ENCODE results near the gene HDDC3.

HDDC3 gene

GRCh38 chr15:90949979-90950675, 17.8 kb upstream of the HDDC3 start:
- TF ChIP-seq Cebpa-rat (IDR thresholded peaks at IDR 0.05) = no peak
- H3K4me2 ChIP-seq = peak overlapping the region in 5 of 11 experiments; percentile 37 to 83 (median 66); a peak in 9 of 22 replicates
- peaks cover 0 to 41% (median 12%) of the 10 kb centered on the region in 11 experiments; a peak in 11 of 22 replicates for H4K20me1 ChIP-seq
- peaks cover 10 to 40% (median 20%) of the 10 kb centered on the region in 10 experiments; a peak in 18 of 20 replicates for H3K4me1 ChIP-seq
- peak overlapping the region in 9 of 11 experiments; percentile 13 to 52 (median 46); a peak in 13 of 22 replicates for H3K9ac ChIP-seq
- no peaks in the 10 kb centered on the region for H3K27me3 ChIP-seq
- H3K36me3 ChIP-seq = peaks cover 87 to 93% (median 89%) of the 10 kb centered on the region in 11 experiments
- no peaks in the 10 kb centered on the region for H3K9me3 ChIP-seq (replicated peaks in 1 of 11)
- peak overlapping the region in 9 of 11 experiments; percentile 44 to 73 (median 62); a peak in 17 of 22 replicates for H3K27ac ChIP-seq
- H3K4me3 ChIP-seq = no peak overlapping the region

GRCh38 chr15:90948506-90948905, 16.2 kb upstream of the HDDC3 start:
- Histone ChIP-seq H3K4me3 (no peak overlapping the region), H4K20me1 (peaks cover 0 to 41% (median 12%) of the 10 kb centered on the region in 11 experiments; a peak in 10 of 22 replicates), H3K27me3 (no peaks in the 10 kb centered on the region), H3K27ac (peak overlapping the region in 1 of 11 experiments; percentile 1; a peak in 1 of 22 replicates), H3K4me2 (peak overlapping the region in 3 of 11 experiments; percentile 22 to 66 (median 45); a peak in 5 of 22 replicates), H3K9ac (no peak overlapping the region), H3K4me1 (peaks cover 5 to 34% (median 14%) of the 10 kb centered on the region in 10 experiments; a peak in 17 of 20 replicates), H3K36me3 (peaks cover 96 to 100% (median 98%) of the 10 kb centered on the region in 11 experiments), H3K9me3 (replicated peaks in 1 of 11) (no peaks in the 10 kb centered on the region)
- TF ChIP-seq Cebpa-rat (IDR thresholded peaks at IDR 0.05) = no peak

- no peaks in the 10 kb centered on the region for H3K9me3 ChIP-seq (replicated peaks in 1 of 11)
- peaks cover 0 to 49% (median 12%) of the 10 kb centered on the region in 11 experiments; a peak in 11 of 22 replicates for H4K20me1 ChIP-seq
- TF ChIP-seq Cebpa-rat (IDR thresholded peaks at IDR 0.05) = no peak
- peak overlapping the region in 1 of 11 experiments; percentile 1; a peak in 1 of 22 replicates for H3K27ac ChIP-seq
- H3K9ac ChIP-seq = no peak overlapping the region
- peak overlapping the region in 2 of 11 experiments; percentile 22 to 66; a peak in 2 of 22 replicates for H3K4me2 ChIP-seq
- peaks cover 5 to 34% (median 14%) of the 10 kb centered on the region in 10 experiments; a peak in 17 of 20 replicates for H3K4me1 ChIP-seq
- no peak overlapping the region for H3K4me3 ChIP-seq
- peaks cover 96 to 100% (median 98%) of the 10 kb centered on the region in 11 experiments for H3K36me3 ChIP-seq
- H3K27me3 ChIP-seq = no peaks in the 10 kb centered on the region
Measured at GRCh38 chr15:90947577-90948357, 15.4 kb upstream of the HDDC3 start.

GRCh38 chr15:90946941-90947576, 14.7 kb upstream of the HDDC3 start:
- Histone ChIP-seq H3K4me3 (no peak overlapping the region), H4K20me1 (peaks cover 0 to 56% (median 13%) of the 10 kb centered on the region in 11 experiments; a peak in 12 of 22 replicates), H3K27ac (no peak overlapping the region), H3K9me3 (replicated peaks in 1 of 11) (no peaks in the 10 kb centered on the region), H3K27me3 (no peaks in the 10 kb centered on the region), H3K36me3 (peaks cover 96 to 100% (median 98%) of the 10 kb centered on the region in 11 experiments), H3K9ac (no peak overlapping the region), H3K4me2 (no peak overlapping the region), H3K4me1 (peaks cover 5 to 34% (median 14%) of the 10 kb centered on the region in 10 experiments; a peak in 17 of 20 replicates)
- no peak for TF ChIP-seq Cebpa-rat (IDR thresholded peaks at IDR 0.05)

- no peaks in the 10 kb centered on the region for H3K27me3 ChIP-seq
- H3K4me1 ChIP-seq = peaks cover 5 to 34% (median 14%) of the 10 kb centered on the region in 10 experiments; a peak in 17 of 20 replicates
- no peak overlapping the region for H3K4me2 ChIP-seq
- H3K9me3 ChIP-seq (replicated peaks in 1 of 11) = no peaks in the 10 kb centered on the region
- no peak overlapping the region for H3K9ac ChIP-seq
- no peak for TF ChIP-seq Cebpa-rat (IDR thresholded peaks at IDR 0.05)
- H3K36me3 ChIP-seq = peaks cover 96 to 100% (median 98%) of the 10 kb centered on the region in 11 experiments
- H3K4me3 ChIP-seq = no peak overlapping the region
- H3K27ac ChIP-seq = no peak overlapping the region
- peaks cover 0 to 56% (median 13%) of the 10 kb centered on the region in 11 experiments; a peak in 13 of 22 replicates for H4K20me1 ChIP-seq
Measured at GRCh38 chr15:90946538-90946937, 14.2 kb upstream of the HDDC3 start.

- Histone ChIP-seq H3K9ac (no peak overlapping the region), H4K20me1 (peaks cover 0 to 63% (median 14%) of the 10 kb centered on the region in 11 experiments; a peak in 13 of 22 replicates), H3K27ac (no peak overlapping the region), H3K27me3 (no peaks in the 10 kb centered on the region), H3K4me2 (no peak overlapping the region), H3K4me3 (no peak overlapping the region), H3K36me3 (peaks cover 96 to 100% (median 98%) of the 10 kb centered on the region in 11 experiments), H3K4me1 (peaks cover 5 to 30% (median 13%) of the 10 kb centered on the region in 10 experiments; a peak in 17 of 20 replicates), H3K9me3 (replicated peaks in 1 of 11) (no peaks in the 10 kb centered on the region)
- no peak for TF ChIP-seq Cebpa-rat (IDR thresholded peaks at IDR 0.05)
Measured at GRCh38 chr15:90945091-90945490, 12.7 kb upstream of the HDDC3 start.

GRCh38 chr15:90942354-90943120, 10.2 kb upstream of the HDDC3 start:
- Histone ChIP-seq H3K36me3 (peaks cover 98 to 100% (median 99%) of the 10 kb centered on the region in 11 experiments), H3K4me3 (no peak overlapping the region), H3K9me3 (replicated peaks in 1 of 11) (no peaks in the 10 kb centered on the region), H3K27me3 (no peaks in the 10 kb centered on the region), H3K4me1 (peaks cover 1 to 14% (median 10%) of the 10 kb centered on the region in 10 experiments; a peak in 16 of 20 replicates), H3K9ac (0 out of 22 replicates have a peak overlapping the region, but pooled peaks of 1 of the 11 experiments have one; percentile 15), H4K20me1 (peaks cover 0 to 53% (median 16%) of the 10 kb centered on the region in 11 experiments; a peak in 15 of 22 replicates), H3K27ac (no peak overlapping the region), H3K4me2 (no peak overlapping the region)
- no peak for TF ChIP-seq Cebpa-rat (IDR thresholded peaks at IDR 0.05)

- Histone ChIP-seq H3K27ac (no peak overlapping the region), H3K4me1 (peaks cover 16 to 28% (median 23%) of the 10 kb centered on the region in 10 experiments), H3K9ac (no peak overlapping the region), H3K36me3 (peaks cover 90 to 100% (median 96%) of the 10 kb centered on the region in 11 experiments), H3K4me2 (no peak overlapping the region), H4K20me1 (peaks cover 9 to 57% (median 19%) of the 10 kb centered on the region in 11 experiments; a peak in 19 of 22 replicates), H3K4me3 (no peak overlapping the region), H3K27me3 (no peaks in the 10 kb centered on the region), H3K9me3 (replicated peaks in 1 of 11) (no peaks in the 10 kb centered on the region)
- TF ChIP-seq Cebpa-rat (IDR thresholded peaks at IDR 0.05) = no peak
Measured at GRCh38 chr15:90941038-90941437, 8.7 kb upstream of the HDDC3 start.

Data from BLaER1 treated with 17β-estradiol and CSF1 and Interleukin-3, amounts not matched to agents 10 nM and 100 nM (cell line).